HG03571 (cell line): ENCODE results near the gene NXF3.
"Not testable (repeated sequence)": the region's sequence is repeated elsewhere in the genome, so short reads cannot be mapped to it uniquely, and the experiment has no call there.

Source experiments
- ATAC-seq: cut with Tn5 transposase; IDR thresholded peaks from one replicate; pipeline ENCODE4 v1.9.1; 2021; ENCODE audit not compliant: unreplicated experiment

NXF3 gene

DNA sequence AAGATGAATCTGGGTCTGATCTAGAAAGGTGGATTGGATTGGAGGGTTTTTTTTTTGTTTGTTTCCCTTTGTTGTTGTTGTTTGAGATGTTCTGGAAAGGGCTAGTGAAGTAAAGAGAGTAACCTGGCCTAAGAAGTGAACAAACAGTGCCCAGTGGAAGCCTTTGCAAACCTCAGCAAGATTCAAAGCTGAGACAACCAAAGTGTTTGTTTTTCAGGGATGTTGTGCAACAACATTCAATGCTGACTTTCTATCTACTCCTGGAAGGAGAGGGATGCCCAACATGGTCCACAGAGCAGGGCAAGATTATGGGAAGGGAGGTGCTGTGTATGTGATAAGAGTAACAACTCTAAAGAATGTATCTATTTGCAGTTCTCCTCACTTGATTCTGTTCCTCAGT is 40.3 kb downstream of the NXF3 start:
- ATAC-seq: no peak

DNA sequence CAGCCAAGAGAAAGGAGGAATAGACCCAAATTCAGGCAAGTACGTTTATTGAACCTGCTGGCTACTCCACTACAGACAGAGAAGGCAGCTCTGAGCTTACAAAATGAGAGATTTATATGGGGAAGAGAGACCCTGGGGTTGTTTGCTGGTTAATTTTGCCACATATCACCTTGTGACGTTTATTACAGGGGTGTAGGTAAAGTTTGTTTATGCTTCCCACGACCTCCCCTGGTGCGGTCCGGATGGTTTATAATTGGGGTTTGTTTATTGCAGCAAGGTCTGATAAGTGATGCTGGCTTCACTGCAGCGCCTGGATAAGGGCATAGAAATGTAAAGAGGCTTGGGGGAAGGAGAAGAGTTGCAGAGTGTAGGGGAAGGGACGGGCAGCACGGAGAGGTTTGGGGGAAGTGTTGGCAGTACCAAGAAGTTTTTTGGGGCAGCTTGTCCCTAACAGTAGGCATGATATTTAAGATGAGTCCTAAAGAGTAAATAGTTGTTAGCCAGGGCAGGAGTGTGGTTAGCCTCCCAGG is 41.6 kb downstream of the NXF3 start:
- ATAC-seq: no peak

DNA sequence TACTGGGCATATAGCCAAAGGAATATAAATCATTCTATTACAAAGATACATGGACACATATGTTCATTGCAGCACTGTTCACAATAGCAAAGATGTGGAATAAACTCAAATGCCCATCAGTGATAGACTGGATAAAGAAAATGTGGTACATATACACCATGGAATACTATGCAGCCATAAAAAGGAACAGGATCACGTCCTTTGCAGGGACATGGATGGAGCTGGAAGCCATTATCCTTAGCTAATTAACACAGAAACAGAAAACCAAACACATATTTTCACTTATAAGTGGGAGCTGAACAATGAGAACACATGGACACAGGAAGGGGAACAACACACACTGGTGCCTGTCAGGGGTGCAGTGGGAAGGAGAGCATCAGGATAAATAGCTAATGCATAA is 59.6 kb downstream of the NXF3 start:
- not testable (repeated sequence) for ATAC-seq
